Heart left ventricle (tissue), 13 donors: ENCODE results near the gene EEF1A1.

Source experiments
- POLR2A ChIP-seq, 2 donors: fragments of 450-650 bp; IDR thresholded peaks; one replicate each; pipeline ENCODE4 v1.6.1; 2017; ENCODE audit warnings: antibody characterized with exemption in 2 of 2, mild to moderate bottlenecking in 2 of 2, moderate library complexity in 2 of 2
- TF ChIP-seq, protein P1 (sequence below), 12 donors: fragments of 200-600 bp; sonication (generic) in 4 of 12; IDR thresholded peaks; one replicate each; pipeline versions ENCODE4 v1.5.0 to v1.8.0; 2018 to 2022; ENCODE audit warnings: antibody characterized with exemption in 12 of 12, mild to moderate bottlenecking in 5 of 12
- donor health status: ischemic (EF 13 %, LVEDD 7.1; RV severe dilation, severe dysfunction).
- donor health status: DM: no; HTN: yes; CAD: no.
- donor health status: DM: no; HTN: no; CAD: no.
- donor health status: ischemic (EF 25% LVEDD 6.9; RV normal size, moderate dysfunction).
- donor health status: ischemic (EF 25% LVEDD 5.7; RV mildly dilated, moderate dysfunction).
- donor health status: ischemic (EF 35%, LVEDD 5.7; RV mildly dilated, moderate dysfunction).
- donor health status: nonischemic (EF 11% LVEDD 7.7; RV severe dilation, severe dysfunction).
- donor health status: DM: yes; HTN: yes; CAD: no.
- donor health status: PGD.
- donor health status: ischemic (EF 29% LVEDD 5.4; RV normal size, mild dysfunction).
- donor health status: nonischemic (EF 23%, LVEDD 6.1; RV moderate dilation, normal function).

DNA sequence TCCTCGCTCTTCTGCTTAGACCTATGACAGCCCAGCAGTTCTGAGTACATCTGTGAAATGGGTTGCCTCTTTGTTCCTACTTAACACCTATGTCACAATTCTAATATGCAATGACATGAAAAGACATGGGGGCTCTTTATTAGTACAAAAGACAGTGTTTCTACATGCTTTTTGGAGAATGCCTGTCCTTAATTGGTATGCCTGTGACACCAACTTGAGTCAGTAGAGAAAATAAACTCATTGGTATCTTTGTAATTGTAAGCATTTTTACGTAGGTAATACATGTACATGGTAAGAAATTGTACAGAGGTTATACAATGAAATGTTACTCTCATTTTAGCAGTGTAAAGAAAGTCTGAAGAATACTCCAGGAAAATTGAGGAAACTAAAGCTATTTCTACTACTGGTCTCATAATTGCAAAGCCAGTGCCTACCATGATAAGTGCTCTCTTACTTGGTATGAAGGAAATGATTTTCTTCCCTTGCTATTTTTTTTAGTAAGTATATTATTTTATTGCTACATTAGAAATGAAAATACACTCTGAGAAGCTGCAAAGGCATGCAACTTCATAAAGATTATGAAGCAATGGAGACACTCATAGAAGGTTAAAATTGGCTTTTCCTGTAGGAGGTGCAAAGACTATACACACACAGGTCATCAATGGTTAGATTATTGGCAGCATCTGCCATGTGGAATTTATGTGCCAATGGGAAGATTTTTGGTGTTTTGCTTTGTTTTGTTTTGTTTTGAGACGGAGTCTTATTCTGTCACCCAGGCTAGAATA is 4.9 kb upstream of the EEF1A1 start:
- TF ChIP-seq, protein P1, sequence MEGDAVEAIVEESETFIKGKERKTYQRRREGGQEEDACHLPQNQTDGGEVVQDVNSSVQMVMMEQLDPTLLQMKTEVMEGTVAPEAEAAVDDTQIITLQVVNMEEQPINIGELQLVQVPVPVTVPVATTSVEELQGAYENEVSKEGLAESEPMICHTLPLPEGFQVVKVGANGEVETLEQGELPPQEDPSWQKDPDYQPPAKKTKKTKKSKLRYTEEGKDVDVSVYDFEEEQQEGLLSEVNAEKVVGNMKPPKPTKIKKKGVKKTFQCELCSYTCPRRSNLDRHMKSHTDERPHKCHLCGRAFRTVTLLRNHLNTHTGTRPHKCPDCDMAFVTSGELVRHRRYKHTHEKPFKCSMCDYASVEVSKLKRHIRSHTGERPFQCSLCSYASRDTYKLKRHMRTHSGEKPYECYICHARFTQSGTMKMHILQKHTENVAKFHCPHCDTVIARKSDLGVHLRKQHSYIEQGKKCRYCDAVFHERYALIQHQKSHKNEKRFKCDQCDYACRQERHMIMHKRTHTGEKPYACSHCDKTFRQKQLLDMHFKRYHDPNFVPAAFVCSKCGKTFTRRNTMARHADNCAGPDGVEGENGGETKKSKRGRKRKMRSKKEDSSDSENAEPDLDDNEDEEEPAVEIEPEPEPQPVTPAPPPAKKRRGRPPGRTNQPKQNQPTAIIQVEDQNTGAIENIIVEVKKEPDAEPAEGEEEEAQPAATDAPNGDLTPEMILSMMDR (IDR thresholded peaks at IDR 0.05), result no peak
- no peak for TF ChIP-seq POLR2A (IDR thresholded peaks at IDR 0.05)
